Measurements from ENCODE around the gene C11orf65. TPM values are rescaled to one million over a fixed set of nuclear protein-coding genes. Genes with fewer than 3 reads are reported as not detected.
A peak's percentile ranks its signal among the peaks of the same experiment; 100 is the strongest.

The C11orf65 gene
- total RNA-seq, 1 donor from 2014 or later: 1.3 TPM

DNA sequence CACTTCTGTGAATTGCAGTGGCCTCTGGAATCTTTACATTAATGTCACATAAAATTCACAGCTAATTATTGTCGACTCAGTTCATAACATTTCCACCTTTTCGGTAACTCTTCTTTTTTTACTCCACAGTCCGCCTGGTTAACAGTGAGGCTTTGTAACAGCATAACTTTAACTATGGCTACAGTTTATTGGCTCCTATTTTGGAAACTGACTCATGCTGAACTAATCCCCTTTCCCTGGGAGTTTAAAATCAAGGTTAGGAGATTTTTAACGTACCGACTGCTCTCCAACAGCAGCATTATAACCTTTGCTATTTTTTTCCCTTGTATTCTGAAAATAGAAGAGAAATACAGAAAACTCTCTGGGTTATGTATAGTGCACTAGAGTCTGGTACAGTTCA lies 34.1 kb upstream of the C11orf65 start:
- TF ChIP-seq, protein P1, sequence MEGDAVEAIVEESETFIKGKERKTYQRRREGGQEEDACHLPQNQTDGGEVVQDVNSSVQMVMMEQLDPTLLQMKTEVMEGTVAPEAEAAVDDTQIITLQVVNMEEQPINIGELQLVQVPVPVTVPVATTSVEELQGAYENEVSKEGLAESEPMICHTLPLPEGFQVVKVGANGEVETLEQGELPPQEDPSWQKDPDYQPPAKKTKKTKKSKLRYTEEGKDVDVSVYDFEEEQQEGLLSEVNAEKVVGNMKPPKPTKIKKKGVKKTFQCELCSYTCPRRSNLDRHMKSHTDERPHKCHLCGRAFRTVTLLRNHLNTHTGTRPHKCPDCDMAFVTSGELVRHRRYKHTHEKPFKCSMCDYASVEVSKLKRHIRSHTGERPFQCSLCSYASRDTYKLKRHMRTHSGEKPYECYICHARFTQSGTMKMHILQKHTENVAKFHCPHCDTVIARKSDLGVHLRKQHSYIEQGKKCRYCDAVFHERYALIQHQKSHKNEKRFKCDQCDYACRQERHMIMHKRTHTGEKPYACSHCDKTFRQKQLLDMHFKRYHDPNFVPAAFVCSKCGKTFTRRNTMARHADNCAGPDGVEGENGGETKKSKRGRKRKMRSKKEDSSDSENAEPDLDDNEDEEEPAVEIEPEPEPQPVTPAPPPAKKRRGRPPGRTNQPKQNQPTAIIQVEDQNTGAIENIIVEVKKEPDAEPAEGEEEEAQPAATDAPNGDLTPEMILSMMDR (IDR thresholded peaks at IDR 0.05): no peak
- no peaks in the 10 kb centered on the region for H3K36me3 ChIP-seq
- intact Hi-C loops (cut with DNase I): no loop called here
- peaks cover 5% of the 10 kb centered on the region for H3K4me1 ChIP-seq
- H3K27ac ChIP-seq: no peak overlapping the region
- DNase-seq (no peak), ATAC-seq (no peak)
- no peaks in the 10 kb centered on the region for H3K9me3 ChIP-seq
- no peak overlapping the region for H3K4me3 ChIP-seq
- H3K27me3 ChIP-seq (ENCODE audit: low read depth): no peaks in the 10 kb centered on the region

DNA sequence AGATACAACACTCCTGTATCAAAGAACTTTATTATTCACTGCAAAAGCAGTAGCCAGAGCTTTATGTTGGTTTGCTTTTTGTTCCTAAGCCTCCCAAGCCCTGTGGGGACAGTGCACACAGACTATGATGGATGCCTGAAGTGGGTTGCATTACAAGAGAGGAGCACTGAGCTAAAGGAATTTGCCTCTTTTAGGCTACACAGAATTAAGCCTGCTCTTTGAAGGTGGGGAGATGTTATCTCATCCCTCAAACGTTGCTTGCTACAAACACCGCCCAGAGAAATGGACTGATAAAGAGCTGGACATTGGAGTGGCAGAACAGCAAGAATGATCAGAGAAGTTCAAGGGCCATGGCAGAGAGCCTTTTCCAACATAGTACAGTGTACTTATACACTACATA lies 33.4 kb upstream of the C11orf65 start:
- no peak overlapping the region for H3K27ac ChIP-seq

DNA sequence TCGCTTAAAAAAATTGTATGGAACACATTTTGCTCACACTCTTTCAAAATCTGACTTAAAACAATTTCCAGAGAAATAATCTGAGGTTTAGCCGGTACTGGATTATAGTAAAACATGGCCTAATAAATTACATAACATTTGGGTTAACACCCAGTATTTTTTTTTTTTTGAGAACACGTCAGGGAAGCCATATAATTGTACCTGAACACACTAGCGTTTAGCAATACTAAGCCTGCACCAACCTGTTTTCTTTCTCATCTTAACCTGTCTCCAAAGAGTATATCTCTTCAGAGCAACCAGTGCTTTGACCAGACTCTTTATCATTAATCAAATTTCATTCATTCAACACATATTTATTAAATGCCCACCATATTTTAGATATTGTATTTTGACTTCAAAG lies 32.8 kb upstream of the C11orf65 start:
- DNase-seq: no peak
- Histone ChIP-seq H3K4me3 (no peak overlapping the region), H3K36me3 (no peaks in the 10 kb centered on the region), H3K9me3 (no peaks in the 10 kb centered on the region), H3K4me1 (peaks cover 5% of the 10 kb centered on the region), H3K27me3 (ENCODE audit: low read depth) (no peaks in the 10 kb centered on the region), H3K27ac (no peak overlapping the region)
- TF ChIP-seq, protein P1 (IDR thresholded peaks at IDR 0.05): no peak
- no peak for ATAC-seq
- intact Hi-C loops (cut with DNase I): no loop called here

More for the DNA sequence above, 33.4 kb upstream of the C11orf65 start:
- Histone ChIP-seq H3K27me3 (ENCODE audit: low read depth) (no peaks in the 10 kb centered on the region), H3K4me1 (peaks cover 5% of the 10 kb centered on the region), H3K4me3 (no peak overlapping the region), H3K9me3 (no peaks in the 10 kb centered on the region), H3K36me3 (no peaks in the 10 kb centered on the region)
- no peak for DNase-seq
- ATAC-seq: no peak
- intact Hi-C loops (cut with DNase I): no loop called here
- TF ChIP-seq, protein P1 (IDR thresholded peaks at IDR 0.05): no peak

DNA sequence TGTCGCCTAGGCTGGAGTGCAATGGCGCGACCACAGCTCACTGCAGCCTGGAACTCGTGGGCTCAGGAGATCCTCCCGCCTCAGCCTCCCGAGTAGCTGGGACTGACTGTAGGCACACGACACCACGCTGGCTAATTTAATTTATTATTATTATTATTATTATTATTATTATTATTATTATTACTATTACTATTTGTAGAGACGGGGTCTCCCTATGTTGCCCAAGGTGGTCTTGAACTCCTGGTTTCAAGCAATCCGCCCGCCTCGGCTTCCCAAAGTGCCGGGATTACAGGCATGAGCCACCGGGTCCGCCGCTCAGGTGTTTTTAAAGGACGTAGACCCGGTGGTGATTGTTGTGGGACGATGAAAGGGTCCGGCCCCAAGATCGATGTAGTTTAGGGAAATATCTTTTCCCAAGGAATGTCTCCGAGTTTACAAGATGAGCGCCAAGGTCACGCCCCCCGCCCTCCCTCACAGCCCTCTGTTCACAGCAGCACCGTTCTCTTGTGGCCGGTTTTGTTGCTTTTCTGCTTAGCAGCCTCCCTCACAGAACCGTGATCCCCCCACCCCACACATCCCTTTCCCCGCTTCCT lies 31.6 kb upstream of the C11orf65 start:
- TF ChIP-seq, protein P1 (IDR thresholded peaks at IDR 0.05): no peak
- Histone ChIP-seq H3K36me3 (no peaks in the 10 kb centered on the region), H3K27me3 (ENCODE audit: low read depth) (no peaks in the 10 kb centered on the region), H3K9me3 (no peaks in the 10 kb centered on the region), H3K4me1 (peaks cover 5% of the 10 kb centered on the region), H3K27ac (peak overlapping the region; percentile 94), H3K4me3 (peak overlapping the region; percentile 78)
- DNase-seq: no peak
- intact Hi-C loops (cut with DNase I): no loop called here
- ATAC-seq: no peak

DNA sequence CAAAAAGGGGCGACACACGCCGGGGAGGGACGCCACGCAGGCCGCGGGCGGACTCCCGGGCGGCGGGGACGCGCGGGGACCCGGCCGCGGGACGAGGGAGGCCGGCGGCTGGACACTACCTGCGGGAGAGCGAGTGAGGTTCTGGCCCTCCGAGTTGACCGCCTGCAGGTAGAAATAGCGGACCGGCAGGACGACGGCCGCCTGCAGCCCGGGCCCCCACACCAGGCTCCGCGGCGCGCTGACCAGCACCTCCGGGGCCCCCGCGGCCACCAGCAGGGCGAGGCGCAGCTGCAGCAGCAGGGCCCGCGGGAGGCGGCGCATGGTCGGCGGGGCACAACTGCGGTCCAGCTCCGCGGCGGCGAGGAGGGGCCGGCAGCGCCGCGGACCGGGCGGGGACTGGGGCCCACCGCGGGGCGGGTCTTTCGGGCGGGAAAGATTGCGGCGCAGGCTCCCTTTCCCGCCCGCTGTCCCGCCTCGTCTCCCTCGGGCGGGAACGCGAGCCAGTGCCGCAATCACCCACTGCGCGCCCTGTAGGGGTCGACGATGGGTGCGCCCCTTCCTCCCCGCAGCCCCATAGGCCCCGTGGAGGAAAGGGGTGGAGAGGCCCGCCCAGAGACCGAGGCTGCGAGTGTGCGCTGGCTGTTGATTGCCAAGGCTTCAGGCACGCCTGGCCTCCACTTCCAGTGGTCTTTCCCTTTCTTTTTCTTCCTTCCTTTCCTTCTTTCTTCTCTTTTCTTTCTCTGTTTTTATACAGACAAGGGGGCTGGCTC lies 30.9 kb upstream of the C11orf65 start, which contains the start of gene POGLUT3:
TSS of gene POGLUT3 (minus strand) at position 339 of the 770 bp plus-strand sequence. CDS start at position 321, 18 bp downstream.
- H3K4me1 ChIP-seq: peaks cover 5% of the 10 kb centered on the region
- intact Hi-C loops (cut with DNase I): no loop called here
- DNase-seq: peak; percentile 67
- no peaks in the 10 kb centered on the region for H3K36me3 ChIP-seq
- H3K27me3 ChIP-seq (ENCODE audit: low read depth): no peaks in the 10 kb centered on the region
- ATAC-seq: peak; percentile 82 to 87
- H3K9me3 ChIP-seq: no peaks in the 10 kb centered on the region
- peak within 1 kb of the TSS; percentile 94 for H3K27ac ChIP-seq
- peak within 1 kb of the TSS; percentile 78 for H3K4me3 ChIP-seq
- TF ChIP-seq, protein P1 (IDR thresholded peaks at IDR 0.05): no peak
